ENCODE results near the gene SASH3.

DNA sequence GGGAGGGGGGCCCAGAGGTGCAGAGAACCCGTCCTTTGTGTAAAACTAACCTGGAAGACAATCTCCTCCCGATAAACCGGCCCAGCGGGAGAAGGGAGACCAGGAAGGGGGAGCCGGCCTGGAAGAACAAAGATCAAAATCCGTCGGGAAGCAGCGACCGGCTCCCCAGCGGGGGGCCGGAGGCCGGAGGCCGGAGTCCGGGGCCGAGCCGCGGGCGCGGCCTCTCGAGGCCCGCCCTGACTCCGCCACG lies 63.4 kb downstream of the SASH3 start:
- TF ChIP-seq EZH2 (IDR thresholded peaks at IDR 0.05; ENCODE audit: insufficient read depth, poor library complexity, severe bottlenecking) (no peak), EZH2phosphoT487 (IDR thresholded peaks at IDR 0.05; ENCODE audit: insufficient read depth, low read depth) (no peak)

Measured in GM23248 (cell line).